ENCODE results near the gene TNFSF13. TPM values are rescaled to one million over a fixed set of nuclear protein-coding genes. Genes with fewer than 3 reads are reported as not detected.

Gene TNFSF13
- total RNA-seq: 2.7 and 3.1 TPM in 2 replicates

GRCh38 chr17:7558544-7559319, at the start of gene TNFSF13:
TSS of gene TNFSF13 (plus strand) at chr17:7558750. CDS start at chr17:7559040, 290 bp downstream.

GRCh38 chr17:7548585-7549400, 9.8 kb upstream of the TNFSF13 start, which contains the start of gene TNFSF12:
TSS of gene TNFSF12 (plus strand) at chr17:7549058. CDS start at chr17:7549154, 96 bp downstream.

GRCh38 chr17:7561589-7562207, 3.1 kb downstream of the TNFSF13 start, which contains the start of gene SENP3:
TSS of gene SENP3 (plus strand) at chr17:7561919. CDS start at chr17:7563077, 1,158 bp downstream.

GRCh38 chr17:7579001-7579833, 20.7 kb downstream of the TNFSF13 start, which contains the start of gene CD68:
TSS of gene CD68 (plus strand) at chr17:7579638. CDS start at chr17:7579678, 40 bp downstream.

GRCh38 chr17:7583253-7584109, 24.9 kb downstream of the TNFSF13 start, which contains the start of gene MPDU1:
TSS of gene MPDU1 (plus strand) at chr17:7583852. CDS start at chr17:7583863, 11 bp downstream.

GRCh38 chr17:7589891-7590691, 31.5 kb downstream of the TNFSF13 start, which contains the start of gene SOX15:
TSS of gene SOX15 (minus strand) at chr17:7590094. CDS start at chr17:7589676, 418 bp downstream.

Small RNA genes lying within 50 kb of the gene (small RNA-seq; reads per million reads assigned to genes)
- gene CD68 (not detected), gene RF00019 (not detected), gene SNORA48 (not detected), gene SNORD10 (not detected)

Other genes starting within 250 kb of the TNFSF13 start
- 44.3 and 44.5 TPM in 2 replicates for gene GPS2, start 243.4 kb upstream of the TNFSF13 start, total RNA-seq
- gene NEURL4, start 229.4 kb upstream of the TNFSF13 start, total RNA-seq: 17.3 and 23.5 TPM in 2 replicates
- gene ACAP1, start 222.2 kb upstream of the TNFSF13 start, total RNA-seq: not detected in 2 replicates
- gene KCTD11, start 206.6 kb upstream of the TNFSF13 start, total RNA-seq: 2.1 and 2.6 TPM in 2 replicates
- not detected in 2 replicates for gene TMEM95, start 203.6 kb upstream of the TNFSF13 start, total RNA-seq
- gene TNK1, start 177.7 kb upstream of the TNFSF13 start, total RNA-seq: 0.27 and 0.29 TPM in 2 replicates
- 19.5 and 22.2 TPM in 2 replicates for gene PLSCR3, start 164.2 kb upstream of the TNFSF13 start, total RNA-seq
- 49.5 and 65.8 TPM in 2 replicates for gene TMEM256, start 154.7 kb upstream of the TNFSF13 start, total RNA-seq
- 4.5 and 7.3 TPM in 2 replicates for gene NLGN2, start 150.9 kb upstream of the TNFSF13 start, total RNA-seq
- gene SPEM1, start 138.4 kb upstream of the TNFSF13 start, total RNA-seq: not detected in 2 replicates
- gene SPEM2, start 133.1 kb upstream of the TNFSF13 start, total RNA-seq: not detected in 2 replicates
- not detected in 2 replicates for gene SPEM3, start 129.9 kb upstream of the TNFSF13 start, total RNA-seq
- gene TMEM102, start 123.3 kb upstream of the TNFSF13 start, total RNA-seq: 4.7 and 5.5 TPM in 2 replicates
- gene FGF11, start 119.2 kb upstream of the TNFSF13 start, total RNA-seq: 0.22 and 0.27 TPM in 2 replicates
- gene CHRNB1, start 113.7 kb upstream of the TNFSF13 start, total RNA-seq: 4.4 and 4.8 TPM in 2 replicates
- 17.6 and 23.3 TPM in 2 replicates for gene ZBTB4, start 79.1 kb upstream of the TNFSF13 start, total RNA-seq
- not detected in 2 replicates for gene SLC35G6, start 77.3 kb upstream of the TNFSF13 start, total RNA-seq
- 110 and 117 TPM in 2 replicates for gene POLR2A, start 74.4 kb upstream of the TNFSF13 start, total RNA-seq
- 12.5 and 12.6 TPM in 2 replicates for gene TNFSF12, start 9.7 kb upstream of the TNFSF13 start, total RNA-seq
- 66.1 and 78.8 TPM in 2 replicates for gene SENP3, start 3.2 kb downstream of the TNFSF13 start, total RNA-seq
- 5.5 and 5.8 TPM in 2 replicates for gene CD68, start 20.9 kb downstream of the TNFSF13 start, total RNA-seq
- gene MPDU1, start 25.1 kb downstream of the TNFSF13 start, total RNA-seq: 103 and 144 TPM in 2 replicates
- not detected in 2 replicates for gene SOX15, start 31.3 kb downstream of the TNFSF13 start, total RNA-seq
- gene FXR2, start 56.1 kb downstream of the TNFSF13 start, total RNA-seq: 30.5 and 33.8 TPM in 2 replicates
- gene SAT2, start 69.1 kb downstream of the TNFSF13 start, total RNA-seq: 21.8 and 24.5 TPM in 2 replicates
- not detected in 2 replicates for gene SHBG, start 71.4 kb downstream of the TNFSF13 start, total RNA-seq
- not detected in 2 replicates for gene ATP1B2, start 92.2 kb downstream of the TNFSF13 start, total RNA-seq
- 84.7 and 89.0 TPM in 2 replicates for gene TP53, start 128.7 kb downstream of the TNFSF13 start, total RNA-seq
- gene WRAP53, start 129.7 kb downstream of the TNFSF13 start, total RNA-seq: 14.0 and 18.1 TPM in 2 replicates
- gene EFNB3, start 146.5 kb downstream of the TNFSF13 start, total RNA-seq: 0.36 and 0.53 TPM in 2 replicates
- 0.36 TPM in 1 of 2 replicates, not detected in the other for gene DNAH2, start 159.0 kb downstream of the TNFSF13 start, total RNA-seq

Data from thoracic aorta endothelial cell (primary cell).